GM19099 (cell line): ENCODE data around the gene KIF5A.

Experiments used
- POLR2A ChIP-seq: IDR thresholded peaks from 3 replicates; pipeline ENCODE4 v1.6.1; 2011; ENCODE audit warnings: low read depth; ENCODE audit not compliant: insufficient read length; ENCODE audit errors: extremely low read depth

KIF5A gene

DNA sequence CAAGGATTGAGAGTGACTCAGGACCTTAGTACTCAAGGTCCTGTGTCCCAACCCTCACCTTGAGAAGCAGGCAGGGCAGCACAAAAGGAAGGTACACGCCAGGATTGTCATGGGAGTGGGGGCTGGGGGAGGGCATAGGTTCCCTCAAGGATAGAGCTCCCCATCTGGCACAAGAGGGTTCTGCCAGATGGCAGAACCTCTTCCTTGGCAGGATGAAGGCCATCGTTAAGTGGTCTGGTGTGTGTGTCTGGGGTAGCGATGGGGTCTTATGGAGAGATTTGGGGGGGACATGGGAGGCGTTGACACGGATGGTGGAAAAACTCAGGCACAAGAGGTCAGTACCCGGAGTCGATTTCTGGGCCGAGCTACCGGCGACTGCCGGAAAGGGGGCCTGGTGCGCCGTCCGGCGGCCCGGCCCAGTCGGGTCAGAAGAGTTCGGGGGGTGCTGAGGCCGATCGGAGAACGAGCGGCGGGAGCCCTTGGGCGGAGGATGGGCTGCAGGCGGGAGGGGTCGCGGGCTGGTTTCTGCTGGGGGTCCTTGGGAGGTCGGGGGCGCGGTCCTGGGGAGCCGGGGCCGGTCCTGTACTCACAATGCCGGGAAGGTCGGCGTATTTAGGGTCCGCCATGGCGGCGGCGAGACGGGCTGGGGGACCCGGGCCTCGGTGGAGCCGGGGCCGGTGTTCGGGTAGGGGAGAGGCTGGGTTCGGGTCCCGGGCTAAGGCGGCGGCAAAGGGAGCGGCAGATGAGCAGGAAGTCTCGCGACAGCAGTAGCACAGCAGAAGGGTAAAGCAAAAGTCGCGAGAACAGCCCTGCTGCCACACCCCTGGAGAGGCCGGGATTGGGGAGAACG is 3.2 kb upstream of the KIF5A start, which contains the start of gene DCTN2:
Gene DCTN2 (minus strand): TSS at position 755 of the 850 bp plus-strand sequence. CDS start 129 bp downstream, at position 626.
- peak; percentile 54 for TF ChIP-seq POLR2A

- no peak for TF ChIP-seq POLR2A
Measured at GRCh38 chr12:57547288-57548012, 2.4 kb upstream of the KIF5A start.

GRCh38 chr12:57548013-57548315 is 1.9 kb upstream of the KIF5A start:
- no peak for TF ChIP-seq POLR2A

DNA sequence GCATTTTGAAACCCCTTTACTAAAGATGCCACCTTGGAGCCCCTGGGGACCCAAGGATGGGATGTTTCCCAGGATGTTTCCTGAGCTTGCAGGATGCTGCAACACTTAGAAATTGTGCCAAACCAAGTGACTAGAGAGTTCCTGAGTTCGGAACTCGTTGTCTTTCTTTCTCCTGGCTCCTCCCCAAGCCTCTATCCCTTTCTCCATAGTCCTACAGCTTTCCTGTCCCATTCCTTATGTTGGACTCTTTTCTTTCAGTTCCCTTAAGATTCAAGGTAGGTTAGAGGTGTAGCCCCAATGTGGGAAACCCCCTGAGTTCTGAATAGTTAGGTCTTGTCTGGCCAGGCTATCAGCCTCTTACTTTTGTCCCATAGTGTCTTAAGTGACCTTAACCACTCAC is 1.4 kb upstream of the KIF5A start:
- no peak for TF ChIP-seq POLR2A

- TF ChIP-seq POLR2A, result no peak
Measured at GRCh38 chr12:57549203-57549908, 488 bp upstream of the KIF5A start.

- no peak for TF ChIP-seq POLR2A
Measured at GRCh38 chr12:57550641-57551549, 1.1 kb downstream of the KIF5A start.

DNA sequence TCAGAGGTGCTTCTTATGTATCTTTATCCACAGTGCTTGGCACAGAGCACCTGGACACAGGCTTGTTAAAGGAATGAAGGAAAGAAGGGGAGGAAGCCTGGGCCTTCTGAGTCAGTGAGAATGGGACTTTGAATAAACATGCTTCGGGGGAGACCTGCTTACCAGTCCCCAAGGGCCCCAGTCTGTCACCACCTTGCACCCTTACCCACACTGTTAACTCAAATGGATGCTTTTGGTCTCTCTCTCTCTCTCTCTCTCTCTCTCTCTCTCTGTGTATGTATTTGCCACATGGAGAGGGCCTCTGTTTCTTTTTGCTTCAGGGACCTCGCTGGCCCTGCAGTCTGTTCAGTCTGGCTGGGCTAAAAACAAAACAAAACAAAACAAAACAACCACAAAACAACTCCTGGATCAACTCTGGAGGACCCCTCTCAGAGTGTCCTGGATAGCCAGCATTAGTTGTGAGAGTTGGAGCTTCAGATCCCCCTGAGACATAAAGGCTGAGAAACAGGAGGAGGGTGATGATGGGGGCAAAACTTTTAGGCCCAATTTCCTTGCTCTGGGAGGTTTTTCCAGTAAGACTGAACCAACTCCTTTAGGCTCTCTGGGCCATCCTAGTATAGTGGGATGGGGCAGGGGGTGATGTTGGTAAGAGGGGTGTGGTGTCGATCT is 1.9 kb downstream of the KIF5A start:
- TF ChIP-seq POLR2A, result no peak

DNA sequence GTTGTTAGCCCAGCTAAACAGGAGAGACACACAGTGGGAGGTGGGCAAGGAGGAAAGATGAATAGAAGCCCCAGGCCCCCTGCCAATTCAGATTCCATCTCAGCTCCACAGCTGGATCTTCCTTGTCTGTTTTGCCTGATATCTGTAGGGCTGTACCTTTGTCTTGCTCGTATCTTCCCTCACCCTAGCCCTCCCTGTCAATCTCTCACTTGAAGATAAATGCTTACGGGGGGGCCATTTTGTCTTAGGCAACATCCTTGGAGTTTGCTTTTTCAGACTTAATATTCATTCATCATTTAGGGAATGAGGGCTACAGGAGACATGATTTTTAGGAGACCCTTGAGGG is 2.4 kb downstream of the KIF5A start:
- TF ChIP-seq POLR2A, result no peak

DNA sequence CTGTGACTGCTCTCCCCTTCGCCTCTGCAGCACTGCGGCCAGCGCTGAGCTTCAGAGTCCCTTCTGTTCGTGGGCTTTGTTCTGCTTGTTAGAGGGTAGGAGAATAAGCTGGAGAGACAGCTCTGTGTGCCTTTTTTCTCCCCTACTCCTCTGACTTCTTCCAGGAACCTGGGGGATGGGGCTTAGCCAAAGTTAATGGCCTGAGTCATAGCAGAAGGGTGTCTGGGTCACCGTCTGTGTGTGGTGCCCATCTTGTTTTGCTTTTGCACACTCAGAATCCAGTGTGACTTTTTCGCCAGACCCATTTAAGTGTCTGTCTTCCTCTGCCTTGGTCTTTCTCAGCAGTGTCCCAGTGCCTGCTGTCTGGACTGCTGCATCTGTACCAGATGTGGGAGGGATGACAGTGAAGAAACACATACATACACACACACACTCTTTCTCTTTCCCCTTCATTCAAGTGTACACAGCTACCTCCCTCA is 3.0 kb downstream of the KIF5A start:
- no peak for TF ChIP-seq POLR2A

DNA sequence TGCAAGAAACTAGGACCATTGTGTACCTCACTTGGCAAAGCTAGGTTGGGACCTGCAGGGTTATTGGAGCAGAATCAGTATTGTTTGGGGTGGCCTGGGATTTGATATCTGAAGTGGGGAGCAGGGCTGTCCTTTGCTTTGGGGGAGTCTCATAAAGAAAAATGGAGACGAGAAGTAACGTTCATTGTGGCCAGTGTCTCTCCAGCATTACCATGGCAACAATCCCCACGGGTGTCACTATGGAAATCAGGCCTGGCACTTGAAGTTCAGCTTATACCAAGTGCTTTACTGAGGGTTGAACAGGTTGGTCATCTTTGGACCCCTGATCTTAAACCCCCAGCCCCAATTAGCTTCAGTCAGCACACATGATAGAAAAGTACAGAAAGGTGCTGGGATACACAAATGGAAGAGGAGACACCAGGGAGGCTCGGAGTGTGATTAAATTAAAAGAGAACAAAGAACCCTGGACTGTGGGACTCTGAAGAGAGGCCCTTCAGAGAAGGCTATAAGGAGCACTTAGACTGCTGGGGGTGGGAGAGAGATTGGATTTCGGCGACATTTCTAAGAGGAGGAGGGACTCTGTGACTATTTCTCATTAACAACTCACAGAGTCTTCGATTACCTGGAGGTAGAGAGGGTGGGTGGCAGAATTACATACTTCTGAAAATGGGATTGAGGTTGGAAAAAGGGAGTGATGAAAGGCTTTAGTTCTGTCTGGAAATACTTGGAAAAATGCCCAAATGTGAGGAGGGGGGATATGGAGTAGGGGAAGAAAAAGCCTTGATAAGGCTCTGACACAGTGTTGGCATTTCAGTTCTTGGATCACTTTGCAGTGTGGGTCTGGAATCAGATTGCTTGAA is 3.7 kb downstream of the KIF5A start:
- TF ChIP-seq POLR2A, result no peak

DNA sequence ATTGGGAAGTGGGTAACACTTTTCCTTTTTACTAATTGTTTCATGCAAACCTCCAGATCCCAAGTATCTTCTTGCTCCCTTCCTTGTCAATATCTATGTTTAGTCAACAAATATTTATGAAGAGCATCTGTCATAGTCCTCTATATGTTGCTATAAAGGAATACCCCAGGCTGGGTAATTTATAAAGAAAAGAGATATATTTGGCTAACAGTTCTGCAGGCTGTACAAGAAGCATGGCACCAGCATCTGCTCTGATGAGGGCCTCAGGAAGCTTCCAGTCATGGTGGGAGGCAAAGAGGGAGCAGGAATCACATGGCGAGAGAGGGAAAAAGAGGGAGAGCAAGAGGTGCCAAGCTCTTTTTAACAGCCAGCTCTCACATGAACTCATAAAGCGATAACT is 4.6 kb downstream of the KIF5A start:
- no peak for TF ChIP-seq POLR2A

DNA sequence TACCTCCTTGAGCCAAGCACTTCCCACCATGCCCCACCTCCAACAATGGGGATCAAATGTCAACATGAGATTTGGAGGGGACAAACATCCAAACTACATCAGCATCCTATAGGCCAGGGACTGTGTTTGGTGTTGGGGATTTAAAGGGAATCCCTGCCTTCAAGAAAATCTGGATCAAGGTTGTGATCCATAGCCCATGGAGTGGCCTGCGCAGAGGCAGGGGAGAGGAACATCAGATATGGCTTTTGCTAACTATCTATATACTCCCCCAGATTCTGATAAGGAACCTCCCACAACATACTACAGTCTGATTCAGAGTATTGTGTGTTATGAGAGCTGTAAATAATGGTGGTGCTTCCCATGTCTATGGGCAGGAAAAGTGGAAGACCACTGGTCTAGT is 5.1 kb downstream of the KIF5A start:
- TF ChIP-seq POLR2A, result no peak

GRCh38 chr12:57558864-57559263 is 9.0 kb downstream of the KIF5A start:
- no peak for TF ChIP-seq POLR2A
